ENCODE data around the gene ADAM22.
A peak's percentile ranks its signal among the peaks of the same experiment; 100 is the strongest.
"Not testable (repeated sequence)": the region's sequence is repeated elsewhere in the genome, so short reads cannot be mapped to it uniquely, and the experiment has no call there.

ADAM22 gene, protein sequence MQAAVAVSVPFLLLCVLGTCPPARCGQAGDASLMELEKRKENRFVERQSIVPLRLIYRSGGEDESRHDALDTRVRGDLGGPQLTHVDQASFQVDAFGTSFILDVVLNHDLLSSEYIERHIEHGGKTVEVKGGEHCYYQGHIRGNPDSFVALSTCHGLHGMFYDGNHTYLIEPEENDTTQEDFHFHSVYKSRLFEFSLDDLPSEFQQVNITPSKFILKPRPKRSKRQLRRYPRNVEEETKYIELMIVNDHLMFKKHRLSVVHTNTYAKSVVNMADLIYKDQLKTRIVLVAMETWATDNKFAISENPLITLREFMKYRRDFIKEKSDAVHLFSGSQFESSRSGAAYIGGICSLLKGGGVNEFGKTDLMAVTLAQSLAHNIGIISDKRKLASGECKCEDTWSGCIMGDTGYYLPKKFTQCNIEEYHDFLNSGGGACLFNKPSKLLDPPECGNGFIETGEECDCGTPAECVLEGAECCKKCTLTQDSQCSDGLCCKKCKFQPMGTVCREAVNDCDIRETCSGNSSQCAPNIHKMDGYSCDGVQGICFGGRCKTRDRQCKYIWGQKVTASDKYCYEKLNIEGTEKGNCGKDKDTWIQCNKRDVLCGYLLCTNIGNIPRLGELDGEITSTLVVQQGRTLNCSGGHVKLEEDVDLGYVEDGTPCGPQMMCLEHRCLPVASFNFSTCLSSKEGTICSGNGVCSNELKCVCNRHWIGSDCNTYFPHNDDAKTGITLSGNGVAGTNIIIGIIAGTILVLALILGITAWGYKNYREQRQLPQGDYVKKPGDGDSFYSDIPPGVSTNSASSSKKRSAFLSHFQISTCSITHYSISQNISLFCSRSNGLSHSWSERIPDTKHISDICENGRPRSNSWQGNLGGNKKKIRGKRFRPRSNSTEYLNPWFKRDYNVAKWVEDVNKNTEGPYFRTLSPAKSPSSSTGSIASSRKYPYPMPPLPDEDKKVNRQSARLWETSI

DNA sequence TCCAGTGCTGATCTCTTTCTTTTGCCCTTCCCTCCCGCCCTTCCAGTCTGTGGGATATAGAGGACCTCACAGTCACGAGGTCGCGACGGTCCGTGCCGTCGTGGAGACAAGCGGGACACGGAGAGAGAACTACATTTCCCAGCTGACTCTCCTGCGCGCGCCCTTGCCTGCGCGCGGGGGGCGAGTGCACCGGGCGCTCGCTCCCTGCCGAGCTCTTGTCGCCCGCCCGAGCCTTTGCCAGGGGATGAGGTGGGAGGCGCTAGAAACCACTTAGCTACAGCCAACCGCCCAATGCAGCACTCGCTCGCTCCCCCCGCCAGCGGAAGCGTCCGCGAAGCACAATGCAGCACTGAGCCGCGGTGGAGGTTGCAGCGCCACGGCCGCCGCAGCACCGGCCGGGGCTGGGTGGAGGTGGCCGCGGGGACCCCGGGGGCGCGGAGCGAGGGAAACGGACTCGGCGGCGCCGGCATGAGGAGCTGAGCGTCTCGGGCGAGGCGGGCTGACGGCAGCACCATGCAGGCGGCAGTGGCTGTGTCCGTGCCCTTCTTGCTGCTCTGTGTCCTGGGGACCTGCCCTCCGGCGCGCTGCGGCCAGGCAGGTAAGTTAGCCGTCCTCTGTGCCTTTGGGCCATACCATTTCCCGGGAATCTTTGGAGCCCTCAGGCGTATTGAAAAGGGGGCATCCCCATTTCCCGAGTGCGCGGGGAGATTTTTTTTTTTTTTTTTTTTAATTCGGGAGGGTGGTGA, at the start of gene ADAM22:
Gene ADAM22 (plus strand): TSS at position 299 of the 746 bp plus-strand sequence. CDS start 215 bp downstream, at position 514.
- H3K4me1 Mint-ChIP-seq = peaks cover 10 to 21% of the 10 kb centered on the region in 2 donors
- no peaks in the 10 kb centered on the region for H3K9me3 Mint-ChIP-seq
- H3K36me3 Mint-ChIP-seq = no peaks in the 10 kb centered on the region
- H3K27ac Mint-ChIP-seq = peak within 1 kb of the TSS; percentile 81
- ATAC-seq (replicated peaks) = peak; percentile 95 to 99
- peak; percentile 81 for DNase-seq
- H3K27me3 Mint-ChIP-seq = peaks cover 4 to 22% of the 10 kb centered on the region in 2 donors
- H3K4me3 Mint-ChIP-seq = peak within 1 kb of the TSS; percentile 88 to 94

DNA sequence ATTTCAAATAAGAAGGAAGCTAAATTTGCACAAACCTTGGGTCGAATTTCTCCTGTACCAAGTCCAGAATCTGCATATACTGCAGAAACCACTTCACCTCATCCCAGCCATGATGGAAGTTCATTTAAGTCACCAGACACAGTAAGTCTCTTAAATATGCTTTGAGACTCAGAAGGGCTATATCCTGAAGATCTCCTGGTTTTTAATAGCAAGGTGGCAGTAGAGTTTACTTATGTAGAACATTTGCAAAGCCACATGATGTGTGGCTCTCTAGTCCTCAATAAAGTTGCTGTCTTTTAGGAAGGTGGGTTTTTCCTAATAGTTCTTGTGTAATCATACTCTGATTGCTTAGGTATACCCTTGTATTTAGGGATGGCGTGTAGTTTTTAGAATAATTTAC, 49.0 kb upstream of the ADAM22 start:
- Mint-ChIP-seq H3K4me1 (peaks cover 0 to 5% of the 10 kb centered on the region in 2 donors), H3K9me3 (no peaks in the 10 kb centered on the region), H3K4me3 (no peak overlapping the region), H3K27ac (no peak overlapping the region), H3K36me3 (peaks cover 13 to 29% of the 10 kb centered on the region in 2 donors), H3K27me3 (no peaks in the 10 kb centered on the region)
- DNase-seq = no peak
- no peak for ATAC-seq (replicated peaks)

DNA sequence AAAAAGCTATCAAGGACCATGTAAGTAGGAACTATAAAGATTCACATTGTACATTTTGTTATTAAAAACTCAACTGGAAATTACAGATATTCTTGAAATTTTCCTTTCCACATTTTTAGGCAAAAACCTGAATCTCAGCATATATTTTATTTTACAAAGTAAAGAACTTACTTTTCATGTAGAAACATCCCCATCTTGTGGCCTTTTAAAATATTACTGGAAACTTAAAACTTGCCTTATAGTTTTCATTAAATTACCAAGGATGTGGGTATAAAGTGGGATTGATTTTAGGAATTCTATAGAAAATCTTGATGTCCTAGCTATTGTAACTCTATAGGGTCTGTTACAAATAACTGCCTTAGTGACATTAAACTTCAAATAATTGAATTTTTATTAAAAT, 47.2 kb upstream of the ADAM22 start:
- no peak overlapping the region for H3K4me3 Mint-ChIP-seq
- DNase-seq = no peak
- H3K4me1 Mint-ChIP-seq = peaks cover 0 to 5% of the 10 kb centered on the region in 2 donors
- no peaks in the 10 kb centered on the region for H3K9me3 Mint-ChIP-seq
- H3K27me3 Mint-ChIP-seq = no peaks in the 10 kb centered on the region
- ATAC-seq (replicated peaks) = no peak
- H3K36me3 Mint-ChIP-seq = peaks cover 8 to 26% of the 10 kb centered on the region in 2 donors
- H3K27ac Mint-ChIP-seq = no peak overlapping the region

DNA sequence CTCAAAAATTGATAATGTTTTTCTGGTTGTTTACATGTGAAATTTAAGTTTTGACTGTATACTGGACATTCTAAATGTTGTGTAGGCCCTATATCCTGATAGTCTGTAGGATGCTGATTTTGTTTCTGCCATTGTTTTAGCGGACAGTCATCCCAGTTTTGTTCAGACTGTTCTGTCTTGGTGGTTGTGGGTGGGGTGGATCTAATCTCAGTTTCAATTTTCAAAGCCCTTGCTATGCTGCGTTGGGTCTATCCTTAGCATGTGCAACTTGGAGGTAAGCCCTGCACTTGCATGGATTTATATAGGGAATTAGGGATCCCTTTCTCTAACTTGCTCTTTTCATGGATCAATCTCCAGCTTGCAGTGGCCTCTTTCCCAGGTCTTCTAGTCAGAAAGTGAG, 38.7 kb upstream of the ADAM22 start:
- no peak for ATAC-seq (replicated peaks)
- H3K4me1 Mint-ChIP-seq = peaks cover 1 to 6% of the 10 kb centered on the region in 2 donors
- peaks cover 34 to 38% of the 10 kb centered on the region in 2 donors for H3K36me3 Mint-ChIP-seq

DNA sequence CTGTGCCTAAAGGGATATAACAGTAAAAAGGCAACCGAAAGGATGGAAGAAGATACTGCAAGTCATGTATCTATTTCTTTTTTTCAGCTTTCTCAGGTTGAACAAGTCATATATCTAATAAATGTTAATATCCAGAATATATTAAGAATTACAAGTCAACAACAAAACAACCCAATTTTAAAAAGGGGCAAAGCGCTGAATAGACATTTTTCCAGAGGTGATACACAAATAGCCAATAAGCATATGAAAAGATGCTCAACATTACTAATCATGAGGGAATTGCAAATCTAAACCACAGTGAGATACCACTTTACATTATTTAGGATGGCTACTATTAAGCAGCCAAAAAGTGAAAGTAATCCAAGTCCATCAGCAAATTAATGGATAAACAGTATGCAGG, 34.8 kb upstream of the ADAM22 start:
- Mint-ChIP-seq H3K4me1 (peaks cover 1 to 6% of the 10 kb centered on the region in 2 donors), H3K9me3 (no peaks in the 10 kb centered on the region), H3K4me3 (no peak overlapping the region), H3K27me3 (no peaks in the 10 kb centered on the region), H3K27ac (no peak overlapping the region), H3K36me3 (peaks cover 37 to 42% of the 10 kb centered on the region in 2 donors)
- DNase-seq = no peak
- ATAC-seq (replicated peaks) = no peak

More for the DNA sequence above, 38.7 kb upstream of the ADAM22 start:
- H3K27ac Mint-ChIP-seq = no peak overlapping the region
- H3K4me3 Mint-ChIP-seq = no peak overlapping the region
- H3K27me3 Mint-ChIP-seq = no peaks in the 10 kb centered on the region
- DNase-seq = no peak
- H3K9me3 Mint-ChIP-seq = no peaks in the 10 kb centered on the region

DNA sequence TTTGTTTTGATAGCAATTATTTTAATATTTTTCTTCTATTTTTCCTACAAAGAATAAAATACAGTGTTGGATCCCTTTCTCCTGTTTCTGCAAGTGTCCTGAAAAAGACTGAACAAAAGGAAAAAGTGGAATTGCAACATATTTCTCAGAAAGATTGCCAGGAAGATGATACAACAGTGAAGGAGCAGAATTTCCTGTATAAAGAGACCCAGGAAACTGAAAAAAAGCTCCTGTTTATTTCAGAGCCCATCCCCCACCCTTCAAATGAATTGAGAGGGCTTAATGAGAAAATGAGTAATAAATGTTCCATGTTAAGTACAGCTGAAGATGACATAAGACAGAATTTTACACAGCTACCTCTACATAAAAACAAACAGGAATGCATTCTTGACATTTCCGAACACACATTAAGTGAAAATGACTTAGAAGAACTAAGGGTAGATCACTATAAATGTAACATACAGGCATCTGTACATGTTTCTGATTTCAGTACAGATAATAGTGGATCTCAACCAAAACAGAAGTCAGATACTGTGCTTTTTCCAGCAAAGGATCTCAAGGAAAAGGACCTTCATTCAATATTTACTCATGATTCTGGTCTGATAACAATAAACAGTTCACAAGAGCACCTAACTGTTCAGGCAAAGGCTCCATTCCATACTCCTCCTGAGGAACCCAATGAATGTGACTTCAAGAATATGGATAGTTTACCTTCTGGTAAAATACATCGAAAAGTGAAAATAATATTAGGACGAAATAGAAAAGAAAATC, 26.7 kb upstream of the ADAM22 start:
- not testable (repeated sequence) for H3K27ac Mint-ChIP-seq

DNA sequence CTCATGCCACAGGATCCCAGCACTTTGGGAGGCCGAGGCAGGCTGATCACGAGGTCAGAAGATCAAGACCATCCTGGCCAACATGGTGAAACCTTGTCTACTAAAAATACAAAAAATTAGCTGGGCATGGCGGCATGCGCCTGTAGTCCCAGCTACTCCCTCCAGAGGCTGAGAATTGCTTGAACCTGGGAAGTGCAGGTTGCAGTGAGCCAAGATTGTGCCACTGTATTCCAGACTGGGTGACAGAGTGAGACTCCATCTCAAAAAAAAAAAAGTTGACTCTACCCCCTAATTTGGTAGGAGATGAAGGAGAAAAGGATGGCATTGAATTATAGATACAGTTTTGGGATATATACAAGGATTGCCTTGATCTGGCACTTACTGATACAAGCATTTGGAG, 25.2 kb upstream of the ADAM22 start:
- H3K4me1 Mint-ChIP-seq; H3K9me3 Mint-ChIP-seq; ATAC-seq (replicated peaks); H3K4me3 Mint-ChIP-seq; H3K27ac Mint-ChIP-seq; DNase-seq; H3K27me3 Mint-ChIP-seq: not testable (repeated sequence)
- peaks cover 4 to 14% of the 10 kb centered on the region in 2 donors for H3K36me3 Mint-ChIP-seq

More for the DNA sequence above, 26.7 kb upstream of the ADAM22 start:
- H3K36me3 Mint-ChIP-seq = peaks cover 4 to 15% of the 10 kb centered on the region in 2 donors
- H3K27me3 Mint-ChIP-seq; ATAC-seq (replicated peaks); DNase-seq; H3K9me3 Mint-ChIP-seq; H3K4me1 Mint-ChIP-seq; H3K4me3 Mint-ChIP-seq: not testable (repeated sequence)

DNA sequence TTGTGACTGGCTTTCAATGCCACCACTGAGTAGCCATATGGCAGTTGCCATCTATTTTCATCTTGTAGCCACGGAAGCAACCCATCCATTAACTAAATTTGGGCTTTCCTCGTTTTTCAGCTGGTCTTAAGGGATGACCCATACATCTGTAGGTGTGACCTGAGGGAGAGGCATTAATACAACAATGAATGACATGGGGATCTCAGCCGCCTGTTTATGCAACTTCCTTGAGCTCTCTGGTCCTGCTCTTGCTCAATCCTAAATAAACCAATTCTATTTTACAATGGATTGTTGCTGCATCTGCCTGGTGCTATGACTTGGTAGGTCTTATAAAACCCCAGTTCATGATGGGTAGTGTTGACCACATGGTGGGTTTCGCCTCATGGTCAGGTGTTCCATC, 21.9 kb upstream of the ADAM22 start:
- ATAC-seq (replicated peaks) = no peak
- no peak overlapping the region for H3K4me3 Mint-ChIP-seq
- DNase-seq = no peak
- peaks cover 4 to 14% of the 10 kb centered on the region in 2 donors for H3K36me3 Mint-ChIP-seq
- no peaks in the 10 kb centered on the region for H3K4me1 Mint-ChIP-seq
- no peaks in the 10 kb centered on the region for H3K27me3 Mint-ChIP-seq
- no peaks in the 10 kb centered on the region for H3K9me3 Mint-ChIP-seq
- H3K27ac Mint-ChIP-seq = no peak overlapping the region

DNA sequence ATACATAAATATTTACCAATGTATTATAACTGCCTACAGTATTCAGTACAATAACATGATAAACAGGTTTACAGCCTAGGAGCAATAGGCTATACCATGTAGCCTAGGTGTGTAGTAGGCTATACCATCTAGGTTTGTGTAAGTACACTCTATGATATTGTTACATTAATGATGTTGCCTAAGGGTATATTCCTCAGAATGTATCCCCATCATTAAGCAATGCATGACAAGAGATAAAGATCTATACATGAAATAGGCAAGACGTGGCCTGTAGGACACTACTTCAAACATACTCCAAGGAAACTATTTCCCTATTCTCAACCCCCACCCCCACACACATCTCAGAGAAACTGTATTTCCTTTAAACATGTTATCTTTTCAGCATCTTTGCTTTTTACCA, 15.3 kb upstream of the ADAM22 start:
- no peaks in the 10 kb centered on the region for H3K4me1 Mint-ChIP-seq

DNA sequence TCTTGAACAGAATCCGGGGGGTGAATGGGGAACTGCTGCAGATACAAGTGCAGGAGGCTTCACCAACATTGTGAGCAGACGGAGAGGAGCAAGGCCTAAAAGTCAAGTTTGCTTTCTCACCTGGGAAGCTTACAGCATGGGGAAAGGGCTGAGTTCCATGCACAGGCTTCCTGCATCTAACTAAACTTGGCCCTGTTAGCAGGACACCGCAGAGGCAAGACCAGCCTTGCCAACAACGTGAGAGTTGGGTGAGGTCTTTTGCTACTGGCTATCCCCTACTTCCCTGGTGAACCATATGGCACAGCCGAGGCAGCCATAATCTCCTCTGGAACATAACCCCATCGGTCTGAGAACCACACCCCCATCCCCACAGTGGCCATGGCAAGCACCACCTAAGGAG, 14.2 kb upstream of the ADAM22 start:
- Mint-ChIP-seq H3K9me3 (no peaks in the 10 kb centered on the region), H3K4me1 (no peaks in the 10 kb centered on the region), H3K27me3 (peaks cover 6 to 17% of the 10 kb centered on the region in 2 donors), H3K27ac (no peak overlapping the region), H3K4me3 (no peak overlapping the region), H3K36me3 (no peaks in the 10 kb centered on the region)
- ATAC-seq (replicated peaks) (no peak), DNase-seq (no peak)

More for the DNA sequence above, 15.3 kb upstream of the ADAM22 start:
- Mint-ChIP-seq H3K4me3 (no peak overlapping the region), H3K36me3 (no peaks in the 10 kb centered on the region), H3K27ac (no peak overlapping the region), H3K27me3 (peaks cover 6 to 17% of the 10 kb centered on the region in 2 donors), H3K9me3 (no peaks in the 10 kb centered on the region)
- DNase-seq (no peak), ATAC-seq (replicated peaks) (no peak)

DNA sequence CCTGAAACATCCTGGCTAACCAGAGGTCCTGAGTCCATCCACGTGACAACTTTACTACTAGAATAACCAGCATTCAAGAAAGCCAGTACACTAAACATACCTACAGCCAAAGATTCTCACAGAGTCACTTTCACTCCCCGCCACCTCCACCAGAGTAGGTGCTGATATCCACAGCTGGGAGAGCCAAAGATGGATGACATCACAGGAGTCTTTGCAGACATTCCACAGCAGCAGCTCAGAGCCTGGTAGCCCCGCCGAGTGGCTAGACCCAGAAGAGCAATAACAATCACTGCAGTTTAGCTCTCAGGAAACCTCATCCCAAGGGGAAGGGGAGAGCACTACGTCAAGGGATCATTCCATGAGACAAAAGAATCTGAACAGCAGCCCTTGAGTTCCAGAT, 13.5 kb upstream of the ADAM22 start:
- Mint-ChIP-seq H3K36me3 (no peaks in the 10 kb centered on the region), H3K27ac (no peak overlapping the region), H3K27me3 (peaks cover 6 to 17% of the 10 kb centered on the region in 2 donors), H3K4me1 (no peaks in the 10 kb centered on the region), H3K9me3 (no peaks in the 10 kb centered on the region), H3K4me3 (no peak overlapping the region)
- DNase-seq (no peak), ATAC-seq (replicated peaks) (no peak)

DNA sequence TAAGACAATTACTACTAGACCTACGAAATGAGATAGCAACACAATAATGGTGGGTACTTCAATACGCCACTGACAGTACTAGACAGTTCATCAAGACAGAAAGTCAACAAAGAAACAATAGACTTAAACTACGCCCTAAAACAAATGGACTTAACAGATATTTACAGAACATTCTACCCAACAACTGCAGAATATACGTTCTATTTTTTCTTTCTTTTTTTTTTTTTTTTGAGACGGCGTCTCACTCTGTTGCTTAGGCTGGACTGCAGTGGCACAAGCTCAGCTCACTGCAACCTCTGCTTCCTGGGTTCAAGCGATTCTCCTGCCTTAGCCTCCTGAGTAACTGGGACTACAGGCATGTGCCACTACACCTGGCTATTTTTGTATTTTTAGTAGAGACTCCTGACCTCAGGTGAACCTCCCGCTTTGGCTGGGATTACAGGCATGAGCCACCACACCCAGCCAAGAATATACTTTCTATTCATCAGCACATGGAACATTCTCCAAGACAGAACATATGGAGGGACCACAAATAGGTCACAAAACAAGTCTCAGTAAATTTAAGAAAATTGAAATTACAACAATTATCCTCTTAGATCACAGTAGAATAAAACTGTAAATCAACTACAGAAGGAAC, 11.2 kb upstream of the ADAM22 start:
- H3K36me3 Mint-ChIP-seq; DNase-seq; H3K4me3 Mint-ChIP-seq; H3K27ac Mint-ChIP-seq; ATAC-seq (replicated peaks); H3K9me3 Mint-ChIP-seq: not testable (repeated sequence)
- Mint-ChIP-seq H3K27me3 (peaks cover 6 to 22% of the 10 kb centered on the region in 2 donors), H3K4me1 (peaks cover 8 to 13% of the 10 kb centered on the region in 2 donors)

Data from stimulated activated naive B cell treated with anti-CD40 and anti-IgM and Interleukin-4, amounts not matched to agents 10 μg/mL and 1 μg/mL and 100 μg/mL, for 72 hours (primary cell).